ENCODE measurements around the gene CYB561D1. TPM values are rescaled to one million over a fixed set of nuclear protein-coding genes. Genes with fewer than 3 reads are reported as not detected.

CYB561D1 gene
- total and polyA plus RNA-seq, 2 donors (not counting 3 experiments of a cell fraction or from before 2014, with no cell fraction given), result 7.2 to 7.3 TPM

GRCh38 chr1:109488696-109489095, 5.2 kb upstream of the CYB561D1 start:
- Histone ChIP-seq H3K9ac (replicated peaks; ENCODE audit: extremely low read depth, insufficient read depth, low read length) (no peak overlapping the region), H3K9me3 (replicated peaks; ENCODE audit: control insufficient read depth, insufficient read depth, low read length) (no peaks in the 10 kb centered on the region), H3K9me1 (replicated peaks; ENCODE audit: control insufficient read depth, extremely low read depth, insufficient read depth, low read length) (no peaks in the 10 kb centered on the region), H2AFZ (ENCODE audit: low read depth, low read length) (no peak overlapping the region), H3K27ac (ENCODE audit: insufficient read depth, low read depth, low read length) (no peak overlapping the region), H4K20me1 (replicated peaks; ENCODE audit: control insufficient read depth, extremely low read depth, insufficient read depth, low read length) (no peaks in the 10 kb centered on the region), H3K4me1 (ENCODE audit: control insufficient read depth, extremely low read depth, insufficient read depth, low read length) (peaks cover 22% of the 10 kb centered on the region), H3K4me2 (ENCODE audit: insufficient read depth, low read length) (no peak overlapping the region), H3K36me3 (ENCODE audit: control insufficient read depth in 2 of 2, extremely low read depth in 1 of 2, insufficient read depth in 2 of 2, low read length in 2 of 2) (peaks cover 2% of the 10 kb centered on the region in 2 experiments), H3K4me3 (replicated peaks in 1 of 3; ENCODE audit: insufficient read depth in 1 of 3, low read depth in 1 of 3, low read length in 3 of 3) (no peak overlapping the region), H3K79me2 (ENCODE audit: control insufficient read depth, insufficient read depth, low read length) (no peaks in the 10 kb centered on the region), H3K27me3 (ENCODE audit: control insufficient read depth in 2 of 2, insufficient read depth in 2 of 2, low read length in 2 of 2) (no peaks in the 10 kb centered on the region)
- FAIRE-seq, result no peak
- intact Hi-C loops (cut with micrococcal nuclease) (loop anchor here (10.0 kb wide), 3 partner anchors 126 to 276 kb away; partner anchors contain the start of genes AMPD2, EPS8L3 and GNAT2), dilution Hi-C loops (cut with MboI; ENCODE audit: extremely low pct_ligation_motif_present, low sequenced_read_pairs) (no loop called here)
- TF ChIP-seq CTCF (IDR thresholded peaks at IDR 0.05; ENCODE audit: extremely low read depth in 1 of 2, insufficient read depth in 1 of 2, low read depth in 1 of 2, low read length in 2 of 2) (no peak), EZH2 (IDR thresholded peaks at IDR 0.05; ENCODE audit: borderline replicate concordance, low read depth, low read length, severe bottlenecking) (no peak), POLR2AphosphoS5 (IDR thresholded peaks at IDR 0.05; ENCODE audit: insufficient read depth, low read depth, low read length) (no peak), FOS (IDR thresholded peaks at IDR 0.05; ENCODE audit: borderline replicate concordance, insufficient read depth, low read length) (no peak), MYC (IDR thresholded peaks at IDR 0.05; ENCODE audit: low read depth, low read length) (no peak)
- no TSS peak for BruUV-seq (replicated peaks)
- CTCF ChIA-PET, result interaction anchor here (23.0 kb wide), 1 partner anchor 43 kb away, joined by 955 read pairs; the partner anchor contains the start of gene GPR61
- POLR2A ChIA-PET, result no interaction called here
- no peak for DNase-seq (ENCODE audit: low read depth, low spot score)

Measured in endothelial cell of umbilical vein (primary cell).